GM18858 (cell line): ENCODE results near the gene MIXL1.
"Not testable (repeated sequence)": the region's sequence is repeated elsewhere in the genome, so short reads cannot be mapped to it uniquely, and the experiment has no call there.

Experiments
- ATAC-seq: cut with Tn5 transposase; IDR thresholded peaks from one replicate; pipeline ENCODE4 v1.9.1; 2021; ENCODE audit not compliant: unreplicated experiment

MIXL1 gene

GRCh38 chr1:226212545-226212944 lies 10.9 kb upstream of the MIXL1 start:
- no peak for ATAC-seq

GRCh38 chr1:226215239-226215638 lies 8.2 kb upstream of the MIXL1 start:
- no peak for ATAC-seq

- ATAC-seq = no peak
Measured at GRCh38 chr1:226216056-226216455, 7.4 kb upstream of the MIXL1 start.

GRCh38 chr1:226217273-226217672 lies 6.2 kb upstream of the MIXL1 start:
- no peak for ATAC-seq

- ATAC-seq = no peak
Measured at GRCh38 chr1:226220473-226221189, 2.8 kb upstream of the MIXL1 start.

- ATAC-seq = no peak
Measured at GRCh38 chr1:226222686-226223085, 778 bp upstream of the MIXL1 start.

GRCh38 chr1:226223786-226224244 lies 351 bp downstream of the MIXL1 start:
- ATAC-seq = peak; percentile 59

- no peak for ATAC-seq
Measured at GRCh38 chr1:226226601-226227000, 3.1 kb downstream of the MIXL1 start.

- ATAC-seq = peak; percentile 57
Measured at GRCh38 chr1:226233293-226233692, 9.8 kb downstream of the MIXL1 start.

GRCh38 chr1:226233806-226234205 lies 10.3 kb downstream of the MIXL1 start:
- ATAC-seq = no peak

- ATAC-seq = no peak
Measured at GRCh38 chr1:226236826-226237225, 13.4 kb downstream of the MIXL1 start.

GRCh38 chr1:226239421-226239820 lies 16.0 kb downstream of the MIXL1 start:
- no peak for ATAC-seq

- ATAC-seq = no peak
Measured at GRCh38 chr1:226248091-226248490, 24.6 kb downstream of the MIXL1 start.

- ATAC-seq = no peak
Measured at GRCh38 chr1:226248796-226249195, 25.3 kb downstream of the MIXL1 start.

- no peak for ATAC-seq
Measured at GRCh38 chr1:226250511-226250910, 27.0 kb downstream of the MIXL1 start.

GRCh38 chr1:226252841-226253240 lies 29.4 kb downstream of the MIXL1 start:
- ATAC-seq = not testable (repeated sequence)

- no peak for ATAC-seq
Measured at GRCh38 chr1:226253933-226254332, 30.5 kb downstream of the MIXL1 start.

GRCh38 chr1:226255380-226255779 lies 31.9 kb downstream of the MIXL1 start:
- no peak for ATAC-seq

GRCh38 chr1:226261818-226262217 lies 38.4 kb downstream of the MIXL1 start:
- ATAC-seq = no peak

- no peak for ATAC-seq
Measured at GRCh38 chr1:226268421-226269124, 45.1 kb downstream of the MIXL1 start.

GRCh38 chr1:226272233-226272902 lies 48.9 kb downstream of the MIXL1 start:
- not testable (repeated sequence) for ATAC-seq

- no peak for ATAC-seq
Measured at GRCh38 chr1:226274138-226274537, 50.7 kb downstream of the MIXL1 start.
